ENCODE results near the gene NRSN2.

Gene NRSN2

DNA sequence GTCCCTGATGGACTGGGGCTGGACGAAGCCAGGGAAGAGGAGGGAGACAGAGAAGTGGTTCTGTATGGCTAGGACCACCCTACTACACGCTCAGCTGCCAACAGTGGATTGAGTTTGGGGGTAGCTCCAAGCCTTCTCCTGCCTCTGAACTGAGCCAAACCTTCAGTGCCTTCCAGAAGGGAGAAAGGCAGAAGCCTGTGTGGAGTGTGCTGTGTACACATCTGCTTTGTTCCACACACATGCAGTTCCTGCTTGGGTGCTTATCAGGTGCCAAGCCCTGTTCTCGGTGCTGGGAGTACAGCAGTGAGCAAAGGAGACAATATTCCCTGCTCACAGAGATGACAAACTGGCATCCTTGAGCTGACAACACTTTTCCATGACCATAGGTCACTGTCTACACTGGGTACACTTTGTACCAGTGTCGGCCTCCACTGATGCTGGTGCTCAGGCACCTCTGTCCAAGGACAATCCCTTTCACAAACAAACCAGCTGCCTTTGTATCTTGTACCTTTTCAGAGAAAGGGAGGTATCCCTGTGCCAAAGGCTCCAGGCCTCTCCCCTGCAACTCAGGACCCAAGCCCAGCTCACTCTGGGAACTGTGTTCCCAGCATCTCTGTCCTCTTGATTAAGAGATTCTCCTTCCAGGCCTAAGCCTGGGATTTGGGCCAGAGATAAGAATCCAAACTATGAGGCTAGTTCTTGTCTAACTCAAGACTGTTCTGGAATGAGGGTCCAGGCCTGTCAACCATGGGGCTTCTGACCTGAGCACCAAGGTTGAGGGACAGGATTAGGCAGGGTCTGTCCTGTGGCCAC lies 49.9 kb downstream of the NRSN2 start:
- no peaks in the 10 kb centered on the region for H3K9me3 ChIP-seq (ENCODE audit: control insufficient read depth, low read length)
- H3K27ac ChIP-seq (ENCODE audit: insufficient read depth, low read length, poor library complexity, severe bottlenecking), result no peak overlapping the region
- H3K36me3 ChIP-seq (ENCODE audit: control insufficient read depth, insufficient read depth, low read length), result peaks cover 36% of the 10 kb centered on the region
- H3K4me1 ChIP-seq (ENCODE audit: control insufficient read depth, insufficient read depth, low read length, poor library complexity, severe bottlenecking), result no peaks in the 10 kb centered on the region
- H3K27me3 ChIP-seq (replicated peaks; ENCODE audit: control insufficient read depth, insufficient read depth, low read length, poor library complexity, severe bottlenecking), result no peaks in the 10 kb centered on the region
- DNase-seq, result no peak
- no peak overlapping the region for H3K4me3 ChIP-seq (ENCODE audit: insufficient read depth, low read depth, low read length, poor library complexity, severe bottlenecking)

DNA sequence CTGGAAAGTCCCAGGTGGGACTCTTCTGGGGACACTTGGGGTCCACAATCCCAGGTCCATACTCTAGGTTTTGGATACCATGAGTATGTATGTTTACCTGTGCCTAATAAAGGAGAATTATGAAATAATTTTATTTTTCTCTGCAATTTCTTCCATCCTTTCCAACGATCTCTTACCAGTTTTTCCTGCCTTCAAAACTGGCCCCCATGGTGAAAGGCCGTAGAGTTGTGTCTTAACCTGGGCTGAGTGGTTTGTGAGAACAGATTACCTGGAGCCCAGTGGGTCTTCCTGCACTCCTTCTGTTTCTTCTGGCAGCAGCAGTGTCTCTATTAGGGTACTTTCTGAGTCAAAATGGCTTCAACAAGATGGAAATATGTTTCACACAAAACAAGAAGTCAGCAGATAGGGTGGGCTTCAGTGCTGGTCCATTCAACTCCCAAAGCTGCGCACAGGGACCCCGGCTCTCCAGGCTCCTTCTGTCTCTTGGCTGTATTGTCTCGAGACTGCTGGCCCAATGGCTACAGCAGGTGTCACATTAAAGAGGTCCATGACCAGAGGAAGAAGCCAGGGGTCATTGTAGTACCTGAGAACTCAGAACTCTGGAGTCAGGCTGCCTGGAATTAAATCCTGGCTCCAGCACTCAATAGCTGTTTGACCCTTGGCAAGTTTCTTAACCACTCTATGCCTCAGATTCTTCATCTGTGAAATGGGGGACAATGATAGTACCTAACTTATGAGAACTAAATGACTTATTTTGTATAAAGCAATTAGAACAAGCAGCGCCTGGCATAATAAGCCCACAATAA lies 50.7 kb downstream of the NRSN2 start:
- Histone ChIP-seq H3K4me1 (ENCODE audit: control insufficient read depth, insufficient read depth, low read length, poor library complexity, severe bottlenecking) (peaks cover 2% of the 10 kb centered on the region), H3K27ac (ENCODE audit: insufficient read depth, low read length, poor library complexity, severe bottlenecking) (no peak overlapping the region), H3K36me3 (ENCODE audit: control insufficient read depth, insufficient read depth, low read length) (peaks cover 36% of the 10 kb centered on the region), H3K27me3 (replicated peaks; ENCODE audit: control insufficient read depth, insufficient read depth, low read length, poor library complexity, severe bottlenecking) (no peaks in the 10 kb centered on the region), H3K9me3 (ENCODE audit: control insufficient read depth, low read length) (no peaks in the 10 kb centered on the region), H3K4me3 (ENCODE audit: insufficient read depth, low read depth, low read length, poor library complexity, severe bottlenecking) (no peak overlapping the region)
- DNase-seq, result no peak

DNA sequence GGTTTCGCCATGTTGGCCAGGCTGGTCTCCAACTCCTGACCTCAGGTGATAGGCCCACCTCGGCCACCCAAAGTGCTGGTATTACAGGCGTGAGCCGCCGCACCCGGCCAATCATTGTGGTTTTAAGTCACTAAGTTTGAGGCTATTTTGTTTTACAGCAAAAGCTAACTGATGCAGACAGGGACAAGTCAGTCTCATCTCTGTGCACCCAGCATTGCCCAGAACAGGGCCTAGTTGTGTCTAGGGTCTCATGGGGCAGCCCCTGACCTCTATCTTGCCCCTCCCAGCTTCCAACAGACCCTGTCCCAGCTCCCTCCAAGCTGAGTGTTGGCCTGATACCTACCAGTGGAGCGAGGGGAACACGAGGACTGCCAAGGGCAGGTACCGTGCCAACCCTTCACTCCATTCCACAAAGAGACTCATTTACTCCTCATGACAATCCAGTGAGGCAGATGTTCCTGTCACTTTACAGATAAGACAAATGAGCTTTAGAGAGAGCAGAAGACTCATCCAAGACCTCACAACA lies 52.3 kb downstream of the NRSN2 start:
- Histone ChIP-seq H3K9me3 (ENCODE audit: control insufficient read depth, low read length) (no peaks in the 10 kb centered on the region), H3K4me3 (ENCODE audit: insufficient read depth, low read depth, low read length, poor library complexity, severe bottlenecking) (no peak overlapping the region), H3K27me3 (replicated peaks; ENCODE audit: control insufficient read depth, insufficient read depth, low read length, poor library complexity, severe bottlenecking) (no peaks in the 10 kb centered on the region), H3K27ac (ENCODE audit: insufficient read depth, low read length, poor library complexity, severe bottlenecking) (no peak overlapping the region), H3K36me3 (ENCODE audit: control insufficient read depth, insufficient read depth, low read length) (peaks cover 36% of the 10 kb centered on the region), H3K4me1 (ENCODE audit: control insufficient read depth, insufficient read depth, low read length, poor library complexity, severe bottlenecking) (peaks cover 3% of the 10 kb centered on the region)
- DNase-seq, result no peak

DNA sequence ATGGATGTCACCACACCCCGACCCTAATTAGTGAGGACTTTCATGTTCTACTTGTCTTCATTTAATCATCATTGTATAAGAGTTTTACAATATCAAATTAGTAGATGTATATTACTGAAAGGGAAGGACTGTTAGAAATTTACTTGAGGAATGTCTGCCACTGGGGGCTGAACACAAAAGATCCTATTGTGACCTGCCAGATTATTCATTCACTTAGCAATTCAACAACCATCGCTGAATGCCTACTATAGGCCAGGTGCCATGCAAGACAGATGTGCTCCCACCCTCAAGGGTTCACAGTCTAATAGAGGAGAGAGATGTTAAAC lies 53.2 kb downstream of the NRSN2 start:
- no peaks in the 10 kb centered on the region for H3K27me3 ChIP-seq (replicated peaks; ENCODE audit: control insufficient read depth, insufficient read depth, low read length, poor library complexity, severe bottlenecking)
- peaks cover 27% of the 10 kb centered on the region for H3K36me3 ChIP-seq (ENCODE audit: control insufficient read depth, insufficient read depth, low read length)
- H3K4me1 ChIP-seq (ENCODE audit: control insufficient read depth, insufficient read depth, low read length, poor library complexity, severe bottlenecking), result peaks cover 3% of the 10 kb centered on the region
- no peaks in the 10 kb centered on the region for H3K9me3 ChIP-seq (ENCODE audit: control insufficient read depth, low read length)
- H3K4me3 ChIP-seq (ENCODE audit: insufficient read depth, low read depth, low read length, poor library complexity, severe bottlenecking), result no peak overlapping the region
- no peak for DNase-seq
- no peak overlapping the region for H3K27ac ChIP-seq (ENCODE audit: insufficient read depth, low read length, poor library complexity, severe bottlenecking)

DNA sequence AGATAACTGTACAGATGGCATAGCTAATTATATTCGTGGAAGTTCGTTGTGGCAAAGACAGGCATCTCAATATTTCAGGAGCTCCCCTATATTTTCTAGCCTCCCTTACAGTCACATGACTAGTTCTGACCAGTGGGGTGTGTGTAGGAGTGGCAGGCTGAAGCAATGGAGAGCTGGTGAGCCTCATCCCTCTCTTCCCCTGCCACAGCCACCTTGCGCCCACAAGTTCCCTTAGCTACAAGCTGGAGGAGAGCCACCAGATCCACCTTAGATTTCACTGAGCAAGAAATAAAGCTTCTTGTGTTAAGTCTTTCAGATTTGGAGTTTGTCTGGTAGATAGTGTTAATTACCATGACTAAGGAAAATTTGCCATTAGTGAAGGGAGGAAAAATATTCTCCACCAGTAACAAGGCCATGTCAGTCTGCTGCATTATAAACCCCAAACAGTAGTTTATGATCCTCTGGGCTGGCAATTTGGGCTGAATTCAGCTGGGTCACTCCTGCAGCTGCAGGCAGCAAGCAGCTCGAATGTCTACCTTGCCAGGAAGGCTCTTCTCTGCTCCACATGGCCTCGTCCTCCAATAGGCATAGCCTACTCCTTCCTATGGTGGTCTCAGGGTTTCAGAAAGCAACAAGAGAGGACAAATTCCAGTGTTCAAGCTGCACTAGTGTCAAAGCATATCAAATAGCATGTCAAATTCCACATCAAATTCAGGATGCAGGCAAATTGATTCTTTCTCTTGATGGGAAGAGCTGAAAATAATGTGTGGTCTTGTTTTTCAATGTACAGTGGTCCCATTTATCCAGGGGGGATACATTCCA lies 53.8 kb downstream of the NRSN2 start:
- Histone ChIP-seq H3K27me3 (replicated peaks; ENCODE audit: control insufficient read depth, insufficient read depth, low read length, poor library complexity, severe bottlenecking) (no peaks in the 10 kb centered on the region), H3K4me3 (ENCODE audit: insufficient read depth, low read depth, low read length, poor library complexity, severe bottlenecking) (no peak overlapping the region), H3K4me1 (ENCODE audit: control insufficient read depth, insufficient read depth, low read length, poor library complexity, severe bottlenecking) (peaks cover 3% of the 10 kb centered on the region), H3K27ac (ENCODE audit: insufficient read depth, low read length, poor library complexity, severe bottlenecking) (no peak overlapping the region), H3K9me3 (ENCODE audit: control insufficient read depth, low read length) (no peaks in the 10 kb centered on the region), H3K36me3 (ENCODE audit: control insufficient read depth, insufficient read depth, low read length) (peaks cover 22% of the 10 kb centered on the region)
- DNase-seq, result no peak

DNA sequence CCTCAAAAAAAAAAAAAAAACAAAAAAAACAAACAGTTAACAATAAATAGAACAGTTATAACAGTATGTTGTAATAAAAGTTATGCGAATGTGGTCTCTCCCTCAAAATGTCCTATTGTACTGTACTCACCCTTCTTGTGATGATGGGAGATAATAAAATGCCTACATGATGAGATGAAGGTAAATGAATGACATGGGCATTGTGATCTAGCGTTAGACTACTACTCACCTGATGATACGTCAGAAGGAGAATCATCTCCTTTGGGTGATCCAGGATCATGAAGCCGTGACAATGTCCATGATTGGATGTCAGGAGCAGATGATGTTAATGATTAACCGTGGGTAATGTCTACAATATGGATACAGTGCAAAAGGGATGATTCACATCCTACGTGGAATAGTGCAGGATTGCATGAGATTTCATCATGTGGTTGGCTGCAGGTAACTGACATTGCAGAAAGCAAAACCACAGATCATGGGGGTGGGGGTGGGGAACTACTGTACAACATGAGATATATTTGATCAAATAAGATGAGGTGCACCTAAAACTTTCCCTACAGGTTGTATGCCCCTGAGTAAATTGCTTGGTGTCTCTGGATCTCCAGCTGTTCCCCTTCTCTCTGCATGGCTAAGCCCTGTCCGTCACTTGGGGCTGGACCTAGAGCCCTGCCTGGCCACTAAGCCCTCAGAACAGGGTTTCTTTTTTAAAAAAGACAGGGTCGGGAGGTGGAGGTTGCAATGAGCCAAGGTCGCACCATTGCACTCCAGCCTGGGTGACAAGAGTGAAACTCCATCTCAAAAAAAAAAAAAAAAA lies 55.0 kb downstream of the NRSN2 start:
- Histone ChIP-seq H3K36me3 (ENCODE audit: control insufficient read depth, insufficient read depth, low read length) (peaks cover 10% of the 10 kb centered on the region), H3K4me1 (ENCODE audit: control insufficient read depth, insufficient read depth, low read length, poor library complexity, severe bottlenecking) (peaks cover 3% of the 10 kb centered on the region), H3K27ac (ENCODE audit: insufficient read depth, low read length, poor library complexity, severe bottlenecking) (no peak overlapping the region), H3K27me3 (replicated peaks; ENCODE audit: control insufficient read depth, insufficient read depth, low read length, poor library complexity, severe bottlenecking) (no peaks in the 10 kb centered on the region), H3K4me3 (ENCODE audit: insufficient read depth, low read depth, low read length, poor library complexity, severe bottlenecking) (no peak overlapping the region), H3K9me3 (ENCODE audit: control insufficient read depth, low read length) (no peaks in the 10 kb centered on the region)
- no peak for DNase-seq

DNA sequence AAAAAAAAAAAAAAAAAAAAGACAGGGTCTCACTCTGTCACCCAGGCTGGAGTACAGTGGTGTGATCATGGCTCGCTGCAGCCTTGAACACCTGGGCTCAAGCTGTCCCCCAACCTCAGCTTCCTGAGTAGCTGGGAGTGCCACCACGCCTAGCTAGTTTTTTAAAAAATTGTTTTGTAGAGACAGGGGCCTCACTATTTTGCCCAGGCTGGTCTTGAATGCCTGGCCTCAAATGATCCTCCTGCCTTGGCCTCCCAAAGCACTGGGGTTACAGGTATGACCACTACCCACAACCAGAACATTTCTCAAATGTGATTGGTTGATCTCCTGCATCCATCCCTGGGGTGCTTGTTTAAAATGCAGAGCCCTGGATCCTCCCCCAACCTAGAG lies 55.6 kb downstream of the NRSN2 start:
- Histone ChIP-seq H3K36me3 (ENCODE audit: control insufficient read depth, insufficient read depth, low read length) (peaks cover 4% of the 10 kb centered on the region), H3K9me3 (ENCODE audit: control insufficient read depth, low read length) (no peaks in the 10 kb centered on the region), H3K27me3 (replicated peaks; ENCODE audit: control insufficient read depth, insufficient read depth, low read length, poor library complexity, severe bottlenecking) (no peaks in the 10 kb centered on the region), H3K27ac (ENCODE audit: insufficient read depth, low read length, poor library complexity, severe bottlenecking) (no peak overlapping the region), H3K4me3 (ENCODE audit: insufficient read depth, low read depth, low read length, poor library complexity, severe bottlenecking) (no peak overlapping the region), H3K4me1 (ENCODE audit: control insufficient read depth, insufficient read depth, low read length, poor library complexity, severe bottlenecking) (peaks cover 3% of the 10 kb centered on the region)
- DNase-seq, result no peak

DNA sequence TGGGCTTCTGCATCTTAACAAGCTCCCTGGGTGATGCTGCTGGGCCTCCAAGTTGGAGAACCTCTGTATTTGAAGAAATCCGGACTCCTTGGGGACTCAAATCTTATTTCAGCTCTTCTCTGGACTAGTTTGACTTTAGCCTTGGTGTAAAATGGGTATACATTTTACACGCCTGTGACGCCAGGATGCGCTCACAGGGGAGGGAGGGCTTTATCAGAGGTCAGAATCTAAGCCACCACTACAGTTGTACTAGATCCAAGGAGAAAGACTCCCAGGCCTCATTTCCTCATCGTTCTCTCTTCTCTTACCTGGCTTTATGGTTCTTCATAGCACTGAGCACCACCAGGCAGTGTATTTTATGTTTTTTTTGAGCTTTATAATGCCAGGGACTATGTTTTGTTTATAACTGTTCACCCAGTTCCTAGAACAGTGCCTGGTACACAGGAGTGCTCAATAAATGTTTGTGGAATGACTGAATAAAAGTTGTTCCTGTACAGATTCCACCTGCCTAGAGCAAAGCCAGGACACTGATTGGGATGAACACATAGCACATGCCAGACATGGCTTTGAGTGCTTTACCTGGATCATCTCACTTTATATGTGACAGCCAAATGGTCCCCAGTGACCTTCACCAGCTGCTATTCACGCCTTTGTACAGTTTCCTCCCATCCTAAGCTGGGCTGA lies 56.1 kb downstream of the NRSN2 start:
- Histone ChIP-seq H3K27me3 (replicated peaks; ENCODE audit: control insufficient read depth, insufficient read depth, low read length, poor library complexity, severe bottlenecking) (no peaks in the 10 kb centered on the region), H3K4me1 (ENCODE audit: control insufficient read depth, insufficient read depth, low read length, poor library complexity, severe bottlenecking) (peaks cover 3% of the 10 kb centered on the region), H3K27ac (ENCODE audit: insufficient read depth, low read length, poor library complexity, severe bottlenecking) (no peak overlapping the region), H3K36me3 (ENCODE audit: control insufficient read depth, insufficient read depth, low read length) (no peaks in the 10 kb centered on the region), H3K4me3 (ENCODE audit: insufficient read depth, low read depth, low read length, poor library complexity, severe bottlenecking) (no peak overlapping the region), H3K9me3 (ENCODE audit: control insufficient read depth, low read length) (no peaks in the 10 kb centered on the region)
- no peak for DNase-seq

DNA sequence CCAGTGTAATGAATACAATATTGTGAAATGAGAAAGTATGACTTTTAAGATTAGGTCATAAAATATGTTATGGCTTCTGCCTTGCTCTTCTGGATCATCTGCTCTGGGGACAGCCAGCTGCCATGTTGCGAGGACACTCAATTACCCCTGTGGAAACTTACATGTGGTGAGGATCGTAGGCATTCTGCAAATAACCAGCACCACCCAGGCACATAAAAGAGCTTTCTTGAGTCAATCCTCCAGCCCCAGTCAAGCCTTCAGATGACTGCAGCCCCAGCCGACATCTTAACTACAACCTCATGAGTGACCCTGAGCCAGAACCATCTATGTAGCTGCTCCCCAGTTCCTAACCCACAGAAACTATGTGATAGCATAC lies 56.7 kb downstream of the NRSN2 start:
- no peak for DNase-seq
- Histone ChIP-seq H3K27me3 (replicated peaks; ENCODE audit: control insufficient read depth, insufficient read depth, low read length, poor library complexity, severe bottlenecking) (no peaks in the 10 kb centered on the region), H3K9me3 (ENCODE audit: control insufficient read depth, low read length) (no peaks in the 10 kb centered on the region), H3K4me1 (ENCODE audit: control insufficient read depth, insufficient read depth, low read length, poor library complexity, severe bottlenecking) (peaks cover 3% of the 10 kb centered on the region), H3K36me3 (ENCODE audit: control insufficient read depth, insufficient read depth, low read length) (no peaks in the 10 kb centered on the region), H3K27ac (ENCODE audit: insufficient read depth, low read length, poor library complexity, severe bottlenecking) (no peak overlapping the region), H3K4me3 (ENCODE audit: insufficient read depth, low read depth, low read length, poor library complexity, severe bottlenecking) (no peak overlapping the region)

All from effector memory CD4-positive, alpha-beta T cell (primary cell).